Endodermal cell (in vitro differentiated cells): ENCODE measurements around the gene EDARADD. TPM values are rescaled to one million over a fixed set of nuclear protein-coding genes. Genes with fewer than 3 reads are reported as not detected.
"Not testable (repeated sequence)": the region's sequence is repeated elsewhere in the genome, so short reads cannot be mapped to it uniquely, and the experiment has no call there.

Source experiments
- DNase-seq: peaks from one replicate; pipeline ENCODE4 v3.0.0-alpha.2; 2017
- H3K27ac ChIP-seq: 2 replicates; pipeline ENCODE4 v1.5.1; 2013; ENCODE audit warnings: mild to moderate bottlenecking, low read depth, low read length, moderate library complexity
- H3K27me3 ChIP-seq: 2 replicates; pipeline ENCODE4 v1.6.1; 2013; ENCODE audit warnings: mild to moderate bottlenecking, low read length, moderate library complexity; ENCODE audit not compliant: insufficient read depth, control insufficient read depth, poor library complexity, severe bottlenecking
- H3K36me3 ChIP-seq: 2 replicates; pipeline ENCODE4 v1.7.0; 2013; ENCODE audit warnings: mild to moderate bottlenecking, low read length, moderate library complexity; ENCODE audit not compliant: control insufficient read depth, insufficient read depth
- H3K4me1 ChIP-seq: one replicate; pipeline ENCODE4 v1.7.0; 2013; ENCODE audit warnings: low read length; ENCODE audit not compliant: control insufficient read depth, insufficient read depth
- H3K4me3 ChIP-seq: 2 replicates; pipeline ENCODE4 v1.5.1; 2013; ENCODE audit warnings: mild to moderate bottlenecking, low read length, moderate library complexity
- H3K9ac ChIP-seq: 2 replicates; pipeline ENCODE4 v1.6.1; 2013; ENCODE audit warnings: mild to moderate bottlenecking, low read length, moderate library complexity; ENCODE audit not compliant: poor library complexity, severe bottlenecking; ENCODE audit errors: extremely low read depth
- H3K9me3 ChIP-seq: 2 replicates; pipeline ENCODE4 v1.6.1; 2013; ENCODE audit warnings: mild to moderate bottlenecking, low read length, moderate library complexity; ENCODE audit not compliant: control insufficient read depth
- H3K27ac Mint-ChIP-seq: 2 replicates; pipeline ENCODE4 v1.8.0; 2020; ENCODE audit warnings: mixed read lengths
- H3K27me3 Mint-ChIP-seq: 2 replicates; pipeline ENCODE4 v1.8.0; 2021; ENCODE audit warnings: mild to moderate bottlenecking, mixed read lengths; ENCODE audit not compliant: insufficient read depth
- H3K36me3 Mint-ChIP-seq: 2 replicates; pipeline ENCODE4 v1.8.0; 2020; ENCODE audit warnings: low read depth, mixed read lengths
- H3K4me1 Mint-ChIP-seq: 2 replicates; pipeline ENCODE4 v1.8.0; 2020; ENCODE audit warnings: mixed read lengths
- H3K4me3 Mint-ChIP-seq: 2 replicates; pipeline ENCODE4 v1.8.0; 2020; ENCODE audit warnings: mild to moderate bottlenecking, moderate library complexity, mixed read lengths
- H3K9me3 Mint-ChIP-seq: 2 replicates; pipeline ENCODE4 v1.8.0; 2020; ENCODE audit warnings: mild to moderate bottlenecking, mixed read lengths
- WGBS, 2 experiments: methylation state at CpG; one replicate each; pipeline versions ENCODE4 v1.1.5 to v1.1.7; 2013; ENCODE audit warnings: missing lambda C conversion rate in 2 of 2, mixed read lengths in 1 of 2; ENCODE audit not compliant: insufficient coverage in 1 of 2, insufficient read length in 1 of 2; 5-methylcytosine and 5-hydroxymethylcytosine counted together
- total RNA-seq, 2 donors: library from RNA; stranded (reverse); fragmentation: NEBNext Ultra II Directional in 1 of 2; extraction: Animal tissue kit (Norgen Biotek cat#: 25700) in 1 of 2; gene quantifications; 2 replicates in 1 of 2; 3 replicates in 1 of 2; pipeline ENCODE4 v1.2.1, GENCODE V29; 2021
- TF ChIP-seq, protein P1 (sequence below): fragments of 200-600 bp; sonication (generic); conservative IDR thresholded peaks from 2 replicates; pipeline ENCODE4 v1.5.0; 2021; ENCODE audit warnings: antibody characterized with exemption, mild to moderate bottlenecking

EDARADD gene
- total RNA-seq, 2 donors from 2014 or later, result 5.0 to 5.5 TPM

GRCh38 chr1:236363237-236363636 lies 30.8 kb upstream of the EDARADD start:
- WGBS, 2 experiments, result 87 to 100% methylated on average over 1 to 5 of the region's 5 CpGs
- Histone ChIP-seq H3K27me3 (no peaks in the 10 kb centered on the region), H3K4me3 (no peak overlapping the region), H3K9me3 (no peaks in the 10 kb centered on the region), H3K36me3 (no peaks in the 10 kb centered on the region), H3K4me1 (no peaks in the 10 kb centered on the region), H3K27ac (no peak overlapping the region), H3K9ac (no peak overlapping the region)
- Mint-ChIP-seq H3K27ac (no peak overlapping the region), H3K27me3 (no peaks in the 10 kb centered on the region), H3K4me1 (peaks cover 2% of the 10 kb centered on the region), H3K4me3 (no peak overlapping the region), H3K9me3 (peaks cover 9% of the 10 kb centered on the region), H3K36me3 (no peaks in the 10 kb centered on the region)
- DNase-seq, result no peak
- TF ChIP-seq, protein P1, sequence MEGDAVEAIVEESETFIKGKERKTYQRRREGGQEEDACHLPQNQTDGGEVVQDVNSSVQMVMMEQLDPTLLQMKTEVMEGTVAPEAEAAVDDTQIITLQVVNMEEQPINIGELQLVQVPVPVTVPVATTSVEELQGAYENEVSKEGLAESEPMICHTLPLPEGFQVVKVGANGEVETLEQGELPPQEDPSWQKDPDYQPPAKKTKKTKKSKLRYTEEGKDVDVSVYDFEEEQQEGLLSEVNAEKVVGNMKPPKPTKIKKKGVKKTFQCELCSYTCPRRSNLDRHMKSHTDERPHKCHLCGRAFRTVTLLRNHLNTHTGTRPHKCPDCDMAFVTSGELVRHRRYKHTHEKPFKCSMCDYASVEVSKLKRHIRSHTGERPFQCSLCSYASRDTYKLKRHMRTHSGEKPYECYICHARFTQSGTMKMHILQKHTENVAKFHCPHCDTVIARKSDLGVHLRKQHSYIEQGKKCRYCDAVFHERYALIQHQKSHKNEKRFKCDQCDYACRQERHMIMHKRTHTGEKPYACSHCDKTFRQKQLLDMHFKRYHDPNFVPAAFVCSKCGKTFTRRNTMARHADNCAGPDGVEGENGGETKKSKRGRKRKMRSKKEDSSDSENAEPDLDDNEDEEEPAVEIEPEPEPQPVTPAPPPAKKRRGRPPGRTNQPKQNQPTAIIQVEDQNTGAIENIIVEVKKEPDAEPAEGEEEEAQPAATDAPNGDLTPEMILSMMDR, result no peak

GRCh38 chr1:236365999-236366570 lies 28.0 kb upstream of the EDARADD start:
- Mint-ChIP-seq H3K27me3 (no peaks in the 10 kb centered on the region), H3K27ac (no peak overlapping the region), H3K4me1 (peaks cover 2% of the 10 kb centered on the region), H3K36me3 (no peaks in the 10 kb centered on the region), H3K4me3 (no peak overlapping the region), H3K9me3 (no peaks in the 10 kb centered on the region)
- 90 to 91% methylated on average over 5 to 7 of the region's 7 CpGs for WGBS, 2 experiments
- DNase-seq, result no peak
- Histone ChIP-seq H3K4me3 (no peak overlapping the region), H3K27ac (no peak overlapping the region), H3K4me1 (no peaks in the 10 kb centered on the region), H3K27me3 (no peaks in the 10 kb centered on the region), H3K9ac (no peak overlapping the region), H3K36me3 (no peaks in the 10 kb centered on the region), H3K9me3 (no peaks in the 10 kb centered on the region)
- TF ChIP-seq, protein P1, result no peak

GRCh38 chr1:236366681-236367080 lies 27.4 kb upstream of the EDARADD start:
- H3K27ac Mint-ChIP-seq, H3K9me3 ChIP-seq, H3K27ac ChIP-seq, H3K4me3 Mint-ChIP-seq, H3K36me3 Mint-ChIP-seq, H3K4me1 ChIP-seq, H3K4me3 ChIP-seq, H3K9me3 Mint-ChIP-seq, H3K9ac ChIP-seq, H3K27me3 ChIP-seq, H3K36me3 ChIP-seq, H3K27me3 Mint-ChIP-seq, DNase-seq, H3K4me1 Mint-ChIP-seq: not testable (repeated sequence)
- 94% methylated on average over 11 to 12 of the region's 12 CpGs for WGBS, 2 experiments

- no peak for DNase-seq
- Histone ChIP-seq H3K4me3 (no peak overlapping the region), H3K9ac (no peak overlapping the region), H3K9me3 (no peaks in the 10 kb centered on the region), H3K4me1 (no peaks in the 10 kb centered on the region), H3K27me3 (no peaks in the 10 kb centered on the region), H3K36me3 (no peaks in the 10 kb centered on the region), H3K27ac (no peak overlapping the region)
- TF ChIP-seq, protein P1, result no peak
- no peaks in the 10 kb centered on the region for H3K36me3 Mint-ChIP-seq
- no peak overlapping the region for H3K27ac Mint-ChIP-seq
- H3K9me3 Mint-ChIP-seq, result no peaks in the 10 kb centered on the region
- H3K4me1 Mint-ChIP-seq, result peaks cover 2% of the 10 kb centered on the region
- H3K4me3 Mint-ChIP-seq, result no peak overlapping the region
- H3K27me3 Mint-ChIP-seq, result no peaks in the 10 kb centered on the region
- 86 to 90% methylated on average over 1 of the region's 1 CpG for WGBS, 2 experiments
Observed at GRCh38 chr1:236370420-236370819, 23.7 kb upstream of the EDARADD start.
